GM21526 (cell line): ENCODE data around the gene KIFC3.
"Not testable (repeated sequence)": the region's sequence is repeated elsewhere in the genome, so short reads cannot be mapped to it uniquely, and the experiment has no call there.

Experiments
- ATAC-seq: cut with Tn5 transposase; IDR thresholded peaks from one replicate; pipeline ENCODE4 v1.9.1; 2021; ENCODE audit warnings: moderate library complexity; ENCODE audit not compliant: unreplicated experiment, low FRiP score

Gene KIFC3

GRCh38 chr16:57802341-57803133 lies at the start of gene KIFC3:
Gene KIFC3 (minus strand): TSS chr16:57802491. CDS start chr16:57798243, 4,248 bp downstream.
- ATAC-seq, result no peak

GRCh38 chr16:57848181-57848580 lies 45.9 kb upstream of the KIFC3 start:
- no peak for ATAC-seq

- not testable (repeated sequence) for ATAC-seq
Observed at GRCh38 chr16:57846931-57847330, 44.6 kb upstream of the KIFC3 start.

- ATAC-seq, result no peak
Observed at GRCh38 chr16:57846078-57846697, 43.9 kb upstream of the KIFC3 start.

- ATAC-seq, result no peak
Observed at GRCh38 chr16:57845115-57845514, 42.8 kb upstream of the KIFC3 start.

- no peak for ATAC-seq
Observed at GRCh38 chr16:57844416-57845030, 42.2 kb upstream of the KIFC3 start.

GRCh38 chr16:57843400-57843799 lies 41.1 kb upstream of the KIFC3 start:
- ATAC-seq, result no peak

- ATAC-seq, result no peak
Observed at GRCh38 chr16:57842601-57843000, 40.3 kb upstream of the KIFC3 start.

- no peak for ATAC-seq
Observed at GRCh38 chr16:57840833-57841232, 38.5 kb upstream of the KIFC3 start.

- no peak for ATAC-seq
Observed at GRCh38 chr16:57838161-57838560, 35.9 kb upstream of the KIFC3 start.

GRCh38 chr16:57837305-57838125 lies 35.2 kb upstream of the KIFC3 start:
- no peak for ATAC-seq

GRCh38 chr16:57835439-57835838 lies 33.1 kb upstream of the KIFC3 start:
- not testable (repeated sequence) for ATAC-seq

- no peak for ATAC-seq
Observed at GRCh38 chr16:57834936-57835335, 32.6 kb upstream of the KIFC3 start.

- no peak for ATAC-seq
Observed at GRCh38 chr16:57830890-57831484, 28.7 kb upstream of the KIFC3 start.

GRCh38 chr16:57829969-57830360 lies 27.7 kb upstream of the KIFC3 start:
- no peak for ATAC-seq

- no peak for ATAC-seq
Observed at GRCh38 chr16:57828272-57829161, 26.2 kb upstream of the KIFC3 start.

- no peak for ATAC-seq
Observed at GRCh38 chr16:57826706-57827625, 24.7 kb upstream of the KIFC3 start.

GRCh38 chr16:57826052-57826451 lies 23.8 kb upstream of the KIFC3 start:
- ATAC-seq, result no peak
